Adrenal gland (tissue), 12 donors: ENCODE measurements around the gene CDH12. TPM values are rescaled to one million over a fixed set of nuclear protein-coding genes. Genes with fewer than 3 reads are reported as not detected.

Source experiments
- DNase-seq, 7 donors: peaks; one replicate each; pipeline ENCODE4 v3.0.0-alpha.2; 2019 to 2020
- H3K27ac ChIP-seq, 5 donors: fragments of 200-600 bp; sonication (generic) in 4 of 5; 1 replicate in 3 of 5; 2 replicates in 2 of 5; pipeline versions ENCODE4 v1.5.1 to v1.8.0; 2016 to 2020; ENCODE audit warnings: mild to moderate bottlenecking in 1 of 5
- H3K27me3 ChIP-seq: fragments of 200-600 bp; 2 replicates; pipeline ENCODE4 v1.8.0; 2021
- H3K36me3 ChIP-seq, 2 donors: fragments of 200-600 bp; replicated peaks in 1 of 2; 1 replicate in 1 of 2; 2 replicates in 1 of 2; pipeline versions ENCODE4 v1.5.1 to v1.8.0; 2018 to 2022
- H3K4me1 ChIP-seq, 2 donors: fragments of 200-600 bp; replicated peaks in 1 of 2; 1 replicate in 1 of 2; 2 replicates in 1 of 2; pipeline versions ENCODE4 v1.5.1 to v1.8.0; 2018 to 2021
- H3K4me3 ChIP-seq, 4 donors: fragments of 200-600 bp; sonication (generic) in 3 of 4; one replicate each; pipeline ENCODE4 v1.5.1; 2016 to 2018
- H3K9me3 ChIP-seq, 3 donors: fragments of 200-600 bp; sonication (generic) in 1 of 3; replicated peaks in 1 of 3; 1 replicate in 2 of 3; 2 replicates in 1 of 3; pipeline versions ENCODE4 v1.5.1 to v1.8.0; 2016 to 2021
- POLR2A ChIP-seq, 2 donors: fragments of 450-650 bp; IDR thresholded peaks; one replicate each; pipeline ENCODE4 v1.6.1; 2017; ENCODE audit warnings: antibody characterized with exemption in 2 of 2, mild to moderate bottlenecking in 2 of 2, moderate library complexity in 1 of 2
- WGBS, 4 donors: extraction: QIAGEN DNeasy Blood & Tissue Kit in 2 of 4; methylation state at CpG; one replicate each; pipeline versions ENCODE4 v1.1.5 to v1.1.7; 2013 to 2017; 5-methylcytosine and 5-hydroxymethylcytosine counted together
- intact Hi-C, 2 donors: fragments of 100-400 bp; cut with DNase I; formaldehyde crosslinking; loops; one replicate each; pipeline versions ENCODE4 v1.14.1 to v1.15.0; 2022 to 2023
- polyA plus RNA-seq, 3 donors: library from polyadenylated mRNA; stranded (reverse); fragments of 200-250 nt in 2 of 3; fragments of 350-450 nt in 1 of 3; fragmentation: Illumina TruSeq in 1 of 3; extraction: RNeasy Lipid Tissue Mini Kit (QIAGEN cat#74804) in 1 of 3; gene quantifications; one replicate each; pipeline ENCODE4 v1.2.3, GENCODE V29; 2013 to 2014
- total RNA-seq, 9 donors: library from RNA; depleted of rRNA in 4 of 9; stranded (reverse); fragments of >200 nt in 4 of 9; fragments of 120-200 nt in 1 of 9; fragmentation: NEBNext Ultra II Directional in 1 of 9; extraction: Animal tissue kit (Norgen Biotek cat#: 25700) in 1 of 9; gene quantifications; one replicate each; pipeline versions ENCODE4 v1.1.0 to v1.2.4, GENCODE V29; 2013 to 2023
- TF ChIP-seq, protein P1 (sequence below), 6 experiments: fragments of 450-650 bp in 4 of 6; fragments of 200-600 bp in 2 of 6; sonication (generic) in 1 of 6; IDR thresholded peaks; 1 replicate in 5 of 6; 2 replicates in 1 of 6; pipeline versions ENCODE4 v1.5.1 to v1.8.0; 2016 to 2021; ENCODE audit warnings: antibody characterized with exemption in 6 of 6, mild to moderate bottlenecking in 2 of 6, moderate library complexity in 1 of 6
- donor health status: healthy with polysubstance abuse.
- donor health status: Bipolar disorder and iron deficiency.
- donor health status: DM: yes; HTN: yes; CAD: no.
- donor health status: DM: no; HTN: no; CAD: no.
- donor health status: DM: no; HTN: no; CAD: no.
- donor health status: DM: yes; HTN: yes; CAD: no.

The CDH12 gene
- total and polyA plus RNA-seq, 12 donors: 0.80 to 16.5 (median 7.8) TPM

DNA sequence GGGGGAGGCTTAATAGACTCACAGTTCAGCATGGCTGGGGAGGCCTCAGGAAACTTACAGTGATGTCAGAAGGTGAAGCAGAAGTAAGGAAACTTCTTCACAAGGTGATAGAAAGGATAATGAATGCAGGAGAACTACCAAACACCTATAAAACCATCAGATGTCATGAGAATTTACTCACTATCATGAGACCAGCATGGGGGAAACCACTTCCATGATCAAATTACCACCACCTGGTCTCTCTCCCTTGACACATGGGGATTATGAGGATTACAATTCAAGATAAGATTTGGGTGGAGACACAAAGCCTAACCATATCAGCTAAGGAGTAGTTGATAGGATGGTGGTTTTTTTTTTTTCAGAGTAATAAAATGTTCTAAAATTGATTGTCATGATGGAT is 201.8 kb downstream of the CDH12 start:
- Histone ChIP-seq H3K9me3 (no peaks in the 10 kb centered on the region), H3K4me1 (no peaks in the 10 kb centered on the region), H3K4me3 (no peak overlapping the region), H3K36me3 (no peaks in the 10 kb centered on the region), H3K27ac (no peak overlapping the region), H3K27me3 (no peaks in the 10 kb centered on the region)
- intact Hi-C loops: no loop called here
- no peak for DNase-seq
- TF ChIP-seq, protein P1, sequence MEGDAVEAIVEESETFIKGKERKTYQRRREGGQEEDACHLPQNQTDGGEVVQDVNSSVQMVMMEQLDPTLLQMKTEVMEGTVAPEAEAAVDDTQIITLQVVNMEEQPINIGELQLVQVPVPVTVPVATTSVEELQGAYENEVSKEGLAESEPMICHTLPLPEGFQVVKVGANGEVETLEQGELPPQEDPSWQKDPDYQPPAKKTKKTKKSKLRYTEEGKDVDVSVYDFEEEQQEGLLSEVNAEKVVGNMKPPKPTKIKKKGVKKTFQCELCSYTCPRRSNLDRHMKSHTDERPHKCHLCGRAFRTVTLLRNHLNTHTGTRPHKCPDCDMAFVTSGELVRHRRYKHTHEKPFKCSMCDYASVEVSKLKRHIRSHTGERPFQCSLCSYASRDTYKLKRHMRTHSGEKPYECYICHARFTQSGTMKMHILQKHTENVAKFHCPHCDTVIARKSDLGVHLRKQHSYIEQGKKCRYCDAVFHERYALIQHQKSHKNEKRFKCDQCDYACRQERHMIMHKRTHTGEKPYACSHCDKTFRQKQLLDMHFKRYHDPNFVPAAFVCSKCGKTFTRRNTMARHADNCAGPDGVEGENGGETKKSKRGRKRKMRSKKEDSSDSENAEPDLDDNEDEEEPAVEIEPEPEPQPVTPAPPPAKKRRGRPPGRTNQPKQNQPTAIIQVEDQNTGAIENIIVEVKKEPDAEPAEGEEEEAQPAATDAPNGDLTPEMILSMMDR (IDR thresholded peaks at IDR 0.05): no peak
- no peak for TF ChIP-seq POLR2A (IDR thresholded peaks at IDR 0.05)

DNA sequence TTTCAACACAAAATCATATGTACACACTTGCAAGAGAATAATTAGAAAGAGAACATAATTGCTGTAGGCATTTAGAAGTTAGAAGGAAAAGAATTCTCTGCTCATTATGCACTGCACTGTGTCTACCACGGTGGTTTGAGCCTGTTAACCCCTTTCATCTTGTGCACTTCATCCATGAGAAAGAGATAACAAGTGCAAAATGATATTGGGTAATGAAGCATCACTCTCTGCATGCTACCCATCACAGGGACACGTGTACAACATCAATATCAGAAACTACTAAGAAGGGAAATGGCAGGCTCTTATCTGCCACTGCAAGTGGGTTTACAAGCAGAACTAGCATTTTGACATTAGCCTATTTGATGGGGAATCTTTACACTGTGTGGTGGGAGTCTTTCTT is 202.6 kb downstream of the CDH12 start:
- TF ChIP-seq POLR2A (IDR thresholded peaks at IDR 0.05): no peak
- TF ChIP-seq, protein P1 (IDR thresholded peaks at IDR 0.05): no peak
- no peak overlapping the region for H3K4me3 ChIP-seq
- 46 to 55% (median 51%) methylated on average over 2 of the region's 2 CpGs for WGBS, 4 donors
- no peaks in the 10 kb centered on the region for H3K27me3 ChIP-seq
- H3K4me1 ChIP-seq: no peaks in the 10 kb centered on the region
- intact Hi-C loops: no loop called here
- no peak for DNase-seq
- no peaks in the 10 kb centered on the region for H3K36me3 ChIP-seq
- no peaks in the 10 kb centered on the region for H3K9me3 ChIP-seq
- no peak overlapping the region for H3K27ac ChIP-seq

DNA sequence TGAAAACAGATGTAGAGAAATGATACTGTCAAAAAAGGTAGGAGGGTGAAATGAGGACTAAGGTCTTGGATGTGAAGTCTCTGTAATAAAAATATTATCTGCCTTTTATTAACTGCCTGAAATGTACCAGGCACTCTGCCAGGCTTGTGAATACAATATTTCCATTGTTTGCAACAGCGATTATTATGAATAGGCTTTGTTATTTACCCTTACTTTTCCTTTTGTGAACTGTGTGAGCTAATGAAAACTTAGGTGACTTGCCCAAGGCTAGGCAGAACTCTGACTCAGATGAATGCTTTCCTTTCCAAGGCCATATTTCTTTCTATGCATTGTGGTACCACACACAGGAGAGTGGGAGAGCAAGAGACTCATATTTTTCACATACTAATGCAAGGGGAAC is 204.1 kb downstream of the CDH12 start:
- TF ChIP-seq, protein P1 (IDR thresholded peaks at IDR 0.05): no peak
- TF ChIP-seq POLR2A (IDR thresholded peaks at IDR 0.05): no peak
- no peak for DNase-seq
- intact Hi-C loops: no loop called here
- no peaks in the 10 kb centered on the region for H3K4me1 ChIP-seq
- no peak overlapping the region for H3K27ac ChIP-seq
- H3K27me3 ChIP-seq: no peaks in the 10 kb centered on the region
- H3K4me3 ChIP-seq: no peak overlapping the region
- 33 to 56% (median 48%) methylated on average over 1 of the region's 1 CpG for WGBS, 4 donors
- no peaks in the 10 kb centered on the region for H3K9me3 ChIP-seq
- H3K36me3 ChIP-seq: no peaks in the 10 kb centered on the region

DNA sequence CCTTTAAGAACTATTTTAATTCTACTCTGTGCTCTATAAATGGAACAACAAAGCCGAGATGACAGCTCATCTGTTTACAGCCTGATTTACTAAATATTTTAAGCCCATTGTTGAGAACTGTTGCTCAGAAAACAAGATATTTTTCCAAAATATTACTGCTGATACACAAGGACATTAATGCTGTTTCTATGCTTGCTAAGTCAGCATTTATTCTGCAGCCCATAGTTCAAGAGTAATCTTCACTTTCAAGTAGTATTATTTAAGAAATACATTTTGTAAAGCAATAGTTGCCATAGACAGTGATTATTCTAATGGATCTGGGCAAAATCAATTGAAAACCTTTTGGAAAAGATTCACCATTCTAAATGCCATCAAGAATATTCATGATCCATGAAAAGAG is 208.3 kb downstream of the CDH12 start:
- TF ChIP-seq POLR2A (IDR thresholded peaks at IDR 0.05): no peak
- TF ChIP-seq, protein P1 (IDR thresholded peaks at IDR 0.05): no peak

More for the DNA sequence above, 208.3 kb downstream of the CDH12 start:
- H3K27ac ChIP-seq: no peak overlapping the region
- H3K36me3 ChIP-seq: no peaks in the 10 kb centered on the region
- no peaks in the 10 kb centered on the region for H3K4me1 ChIP-seq
- intact Hi-C loops: no loop called here
- DNase-seq: no peak
- H3K4me3 ChIP-seq: no peak overlapping the region
- WGBS, 4 donors: 39 to 52% (median 46%) methylated on average over 1 of the region's 1 CpG
- H3K27me3 ChIP-seq: no peaks in the 10 kb centered on the region
- no peaks in the 10 kb centered on the region for H3K9me3 ChIP-seq
